ENCODE results near the gene SEMA3F. TPM values are rescaled to one million over a fixed set of nuclear protein-coding genes. Genes with fewer than 3 reads are reported as not detected.

SEMA3F gene
- polyA plus RNA-seq, 2 of the 4 experiments (the other 2 are of a cell fraction) = 2.9 to 10.6 TPM

DNA sequence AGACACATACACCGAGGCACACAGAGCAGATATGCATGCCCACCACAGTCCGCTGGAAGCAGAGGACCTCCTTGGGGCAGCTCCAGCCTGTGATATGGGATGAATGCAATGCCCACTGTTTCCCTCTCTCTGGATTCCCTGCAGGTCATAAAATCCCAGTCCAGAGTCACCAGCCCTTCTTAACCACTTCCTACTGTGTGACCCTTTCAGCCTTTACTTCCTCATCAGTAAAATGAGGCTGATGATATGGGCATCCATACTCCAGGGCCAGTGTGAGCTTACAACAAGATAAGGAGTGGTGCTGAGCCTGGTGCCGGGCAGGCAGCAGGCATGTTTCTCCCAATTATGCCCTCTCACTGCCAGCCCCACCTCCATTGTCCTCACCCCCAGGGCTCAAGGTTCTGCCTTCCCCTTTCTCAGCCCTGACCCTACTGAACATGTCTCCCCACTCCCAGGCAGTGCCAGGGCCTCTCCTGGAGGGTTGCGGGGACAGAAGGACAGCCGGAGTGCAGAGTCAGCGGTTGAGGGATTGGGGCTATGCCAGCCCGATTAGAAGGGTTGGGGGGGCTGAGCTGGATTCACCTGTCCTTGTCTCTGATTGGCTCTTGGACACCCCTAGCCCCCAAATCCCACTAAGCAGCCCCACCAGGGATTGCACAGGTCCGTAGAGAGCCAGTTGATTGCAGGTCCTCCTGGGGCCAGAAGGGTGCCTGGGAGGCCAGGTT lies 36.0 kb downstream of the SEMA3F start, which contains the start of gene GNAT1:
Gene GNAT1 (plus strand): TSS at position 675 of the 725 bp plus-strand sequence. CDS start 116 bp downstream, outside the sequence.
- FAIRE-seq (no peak), DNase-seq (ENCODE audit: low read depth in 1 of 2, low spot score in 1 of 2) (no peak), ATAC-seq (no peak)
- no peak within 1 kb of the TSS for H3K4me2 ChIP-seq
- CTCF ChIA-PET = interaction anchor here (1.0 to 18.7 kb wide), 17 partner anchors 9 to 133 kb away, joined by 3 to 550 read pairs (median 5); partner anchors contain the start of genes LSMEM2 and SLC38A3
- peaks cover 13% of the 10 kb centered on the region; the same call in 2 of the 3 replicates for H3K4me1 ChIP-seq
- TF ChIP-seq HOXA7 (CRISPR knock-in tag; IDR thresholded peaks at IDR 0.05) (no peak), CBX2 (IDR thresholded peaks at IDR 0.05; ENCODE audit: borderline replicate concordance, low read depth) (no peak), FOXS1 (CRISPR knock-in tag; IDR thresholded peaks at IDR 0.05) (no peak), ESRRA (IDR thresholded peaks at IDR 0.05; ENCODE audit: borderline replicate concordance, low read length) (no peak), CHD4 (IDR thresholded peaks at IDR 0.05; ENCODE audit: borderline replicate concordance) (no peak), MAFK (IDR thresholded peaks at IDR 0.05; ENCODE audit: partially characterized antibody) (no peak), NR3C1 (IDR thresholded peaks at IDR 0.05) (no peak), HDAC2 (IDR thresholded peaks at IDR 0.05) (no peak), NPAS2 (CRISPR knock-in tag; IDR thresholded peaks at IDR 0.05; ENCODE audit: borderline replicate concordance) (no peak), BHLHE40 (IDR thresholded peaks at IDR 0.05; ENCODE audit: low read depth, low read length) (no peak), RARB (CRISPR knock-in tag; IDR thresholded peaks at IDR 0.05) (no peak), PHF8 (IDR thresholded peaks at IDR 0.05; ENCODE audit: borderline replicate concordance, low read depth) (no peak), FOSB (CRISPR knock-in tag; IDR thresholded peaks at IDR 0.05) (no peak), MYC (IDR thresholded peaks at IDR 0.05; ENCODE audit: borderline replicate concordance, low read length) (no peak)
- WGBS (ENCODE audit: missing lambda C conversion rate) = 34% methylated on average over 5 of the region's 8 CpGs
- no peak within 1 kb of the TSS for H3K27ac ChIP-seq
- POLR2A ChIA-PET = no interaction called here
- H3K9me3 ChIP-seq = no peaks in the 10 kb centered on the region
- no peak within 1 kb of the TSS for H3K4me3 ChIP-seq

DNA sequence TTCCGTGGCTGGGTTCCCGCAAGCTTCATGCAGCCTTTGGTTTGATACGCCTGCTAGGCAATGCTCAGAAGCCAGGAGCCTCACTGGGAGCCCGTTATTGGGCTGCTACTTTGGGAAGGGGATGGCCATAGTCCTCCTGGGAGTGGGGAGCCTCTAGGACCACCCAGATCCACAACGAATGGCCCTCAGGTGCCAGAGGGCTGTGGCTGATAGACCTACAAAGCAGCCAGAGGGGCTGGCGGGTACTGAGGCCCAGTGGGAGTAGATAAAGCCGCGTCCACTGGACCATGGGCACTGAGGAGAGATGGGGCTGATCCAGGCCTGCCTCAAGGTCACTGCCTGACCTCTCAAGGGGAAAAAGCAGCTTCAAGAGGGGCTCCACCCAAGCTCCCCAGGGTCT lies 37.0 kb downstream of the SEMA3F start:
- ChIA-PET POLR2A (no interaction called here), CTCF (interaction anchor here (0.7 to 18.7 kb wide), 29 partner anchors 9 to 98 kb away, joined by 3 to 550 read pairs (median 5); partner anchors contain the start of genes GNAI2, SEMA3B and SLC38A3)
- FAIRE-seq = no peak
- H3K4me2 ChIP-seq = no peak overlapping the region
- TF ChIP-seq, protein P1, sequence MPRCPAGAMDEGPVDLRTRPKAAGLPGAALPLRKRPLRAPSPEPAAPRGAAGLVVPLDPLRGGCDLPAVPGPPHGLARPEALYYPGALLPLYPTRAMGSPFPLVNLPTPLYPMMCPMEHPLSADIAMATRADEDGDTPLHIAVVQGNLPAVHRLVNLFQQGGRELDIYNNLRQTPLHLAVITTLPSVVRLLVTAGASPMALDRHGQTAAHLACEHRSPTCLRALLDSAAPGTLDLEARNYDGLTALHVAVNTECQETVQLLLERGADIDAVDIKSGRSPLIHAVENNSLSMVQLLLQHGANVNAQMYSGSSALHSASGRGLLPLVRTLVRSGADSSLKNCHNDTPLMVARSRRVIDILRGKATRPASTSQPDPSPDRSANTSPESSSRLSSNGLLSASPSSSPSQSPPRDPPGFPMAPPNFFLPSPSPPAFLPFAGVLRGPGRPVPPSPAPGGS (IDR thresholded peaks at IDR 0.05) = no peak
- TF ChIP-seq BHLHE40 (IDR thresholded peaks at IDR 0.05; ENCODE audit: low read depth, low read length) (no peak), KDM5A (IDR thresholded peaks at IDR 0.05) (no peak), EP300 (IDR thresholded peaks at IDR 0.05) (no peak), EHF (CRISPR knock-in tag; IDR thresholded peaks at IDR 0.05) (no peak), SREBF2 (IDR thresholded peaks at IDR 0.05) (no peak), NPAS2 (CRISPR knock-in tag; IDR thresholded peaks at IDR 0.05; ENCODE audit: borderline replicate concordance) (no peak), RARB (CRISPR knock-in tag; IDR thresholded peaks at IDR 0.05) (no peak), MYC (IDR thresholded peaks at IDR 0.05; ENCODE audit: borderline replicate concordance, low read length) (no peak), KDM1A (IDR thresholded peaks at IDR 0.05; ENCODE audit: low read depth) (no peak), RFX5 (IDR thresholded peaks at IDR 0.05) (no peak), MAZ (IDR thresholded peaks at IDR 0.05; ENCODE audit: borderline replicate concordance, low read depth, low read length) (no peak), RNF2 (IDR thresholded peaks at IDR 0.05; ENCODE audit: borderline replicate concordance, low read depth) (no peak), JUN (IDR thresholded peaks at IDR 0.05) (no peak), CHD2 (IDR thresholded peaks at IDR 0.05; ENCODE audit: low read length, partially characterized antibody) (no peak), HDAC2 (IDR thresholded peaks at IDR 0.05) (no peak), CBX8 (IDR thresholded peaks at IDR 0.05) (no peak)
- TF ChIP-seq, protein P2, sequence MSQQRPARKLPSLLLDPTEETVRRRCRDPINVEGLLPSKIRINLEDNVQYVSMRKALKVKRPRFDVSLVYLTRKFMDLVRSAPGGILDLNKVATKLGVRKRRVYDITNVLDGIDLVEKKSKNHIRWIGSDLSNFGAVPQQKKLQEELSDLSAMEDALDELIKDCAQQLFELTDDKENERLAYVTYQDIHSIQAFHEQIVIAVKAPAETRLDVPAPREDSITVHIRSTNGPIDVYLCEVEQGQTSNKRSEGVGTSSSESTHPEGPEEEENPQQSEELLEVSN (IDR thresholded peaks at IDR 0.05; ENCODE audit: borderline replicate concordance, low read depth) = no peak
- TF ChIP-seq, protein P3, sequence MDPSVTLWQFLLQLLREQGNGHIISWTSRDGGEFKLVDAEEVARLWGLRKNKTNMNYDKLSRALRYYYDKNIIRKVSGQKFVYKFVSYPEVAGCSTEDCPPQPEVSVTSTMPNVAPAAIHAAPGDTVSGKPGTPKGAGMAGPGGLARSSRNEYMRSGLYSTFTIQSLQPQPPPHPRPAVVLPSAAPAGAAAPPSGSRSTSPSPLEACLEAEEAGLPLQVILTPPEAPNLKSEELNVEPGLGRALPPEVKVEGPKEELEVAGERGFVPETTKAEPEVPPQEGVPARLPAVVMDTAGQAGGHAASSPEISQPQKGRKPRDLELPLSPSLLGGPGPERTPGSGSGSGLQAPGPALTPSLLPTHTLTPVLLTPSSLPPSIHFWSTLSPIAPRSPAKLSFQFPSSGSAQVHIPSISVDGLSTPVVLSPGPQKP (IDR thresholded peaks at IDR 0.05; ENCODE audit: low read depth, low read length) = no peak
- TF ChIP-seq, protein P4, sequence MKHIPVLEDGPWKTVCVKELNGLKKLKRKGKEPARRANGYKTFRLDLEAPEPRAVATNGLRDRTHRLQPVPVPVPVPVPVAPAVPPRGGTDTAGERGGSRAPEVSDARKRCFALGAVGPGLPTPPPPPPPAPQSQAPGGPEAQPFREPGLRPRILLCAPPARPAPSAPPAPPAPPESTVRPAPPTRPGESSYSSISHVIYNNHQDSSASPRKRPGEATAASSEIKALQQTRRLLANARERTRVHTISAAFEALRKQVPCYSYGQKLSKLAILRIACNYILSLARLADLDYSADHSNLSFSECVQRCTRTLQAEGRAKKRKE (CRISPR knock-in tag; IDR thresholded peaks at IDR 0.05; ENCODE audit: low read depth) = no peak
- 100% methylated on average over 3 of the region's 8 CpGs for WGBS (ENCODE audit: missing lambda C conversion rate)
- no peaks in the 10 kb centered on the region for H3K9me3 ChIP-seq
- H3K27ac ChIP-seq = no peak overlapping the region
- ATAC-seq = no peak
- H3K4me1 ChIP-seq = peaks cover 13% of the 10 kb centered on the region; the same call in 2 of the 3 replicates
- no peak for DNase-seq (ENCODE audit: low read depth in 1 of 2, low spot score in 1 of 2)
- H3K4me3 ChIP-seq = no peak overlapping the region

Data from A549 (cell line).